NCI-H524 treated with DMSO at 0.1 percent for 48 hours (cell line): ENCODE measurements around the gene PGA3.
"Not testable (repeated sequence)": the region's sequence is repeated elsewhere in the genome, so short reads cannot be mapped to it uniquely, and the experiment has no call there.

Experiments
- DNase-seq: peaks from one replicate; lab custom pipeline; 2025; lab: John Stamatoyannopoulos, UW

Gene PGA3

GRCh38 chr11:61202950-61203746 lies at the start of gene PGA3:
TSS of gene PGA3 (plus strand) at chr11:61203515. CDS start at chr11:61203565, 50 bp downstream.
- not testable (repeated sequence) for DNase-seq

GRCh38 chr11:61153593-61154095 lies 49.7 kb upstream of the PGA3 start:
- no peak for DNase-seq

GRCh38 chr11:61154528-61154927 lies 48.8 kb upstream of the PGA3 start:
- DNase-seq, result no peak

GRCh38 chr11:61155312-61155711 lies 48.0 kb upstream of the PGA3 start:
- DNase-seq, result no peak

GRCh38 chr11:61155741-61156140 lies 47.6 kb upstream of the PGA3 start:
- DNase-seq, result no peak

- no peak for DNase-seq
These were observed 45.6 kb upstream of the PGA3 start for GRCh38 chr11:61157743-61158142.

GRCh38 chr11:61158691-61159381 lies 44.5 kb upstream of the PGA3 start:
- no peak for DNase-seq

GRCh38 chr11:61160487-61161189 lies 42.7 kb upstream of the PGA3 start:
- no peak for DNase-seq

- peak; percentile 66 for DNase-seq
These were observed 41.9 kb upstream of the PGA3 start, which contains the start of gene VPS37C for GRCh38 chr11:61161190-61162091. TSS of gene VPS37C (minus strand) at chr11:61161426. CDS start at chr11:61138829, 22,597 bp downstream.

GRCh38 chr11:61162092-61162941 lies 41.0 kb upstream of the PGA3 start:
- peak; percentile 9 for DNase-seq

GRCh38 chr11:61163021-61163420 lies 40.3 kb upstream of the PGA3 start:
- DNase-seq, result no peak

- no peak for DNase-seq
These were observed 39.4 kb upstream of the PGA3 start for GRCh38 chr11:61163714-61164605.

GRCh38 chr11:61164606-61165424 lies 38.5 kb upstream of the PGA3 start:
- DNase-seq, result no peak

- DNase-seq, result not testable (repeated sequence)
These were observed 37.5 kb upstream of the PGA3 start for GRCh38 chr11:61165785-61166184.

GRCh38 chr11:61166331-61166730 lies 37.0 kb upstream of the PGA3 start:
- DNase-seq, result not testable (repeated sequence)

GRCh38 chr11:61168042-61168688 lies 35.1 kb upstream of the PGA3 start:
- no peak for DNase-seq

- DNase-seq, result no peak
These were observed 34.5 kb upstream of the PGA3 start for GRCh38 chr11:61168800-61169199.

- no peak for DNase-seq
These were observed 32.7 kb upstream of the PGA3 start for GRCh38 chr11:61170566-61170965.
